Activated naive CD8-positive, alpha-beta T cell treated with anti-CD3 and anti-CD28 coated beads for 36 hours (primary cell): ENCODE results near the gene EDAR. TPM values are rescaled to one million over a fixed set of nuclear protein-coding genes. Genes with fewer than 3 reads are reported as not detected.
A peak's percentile ranks its signal among the peaks of the same experiment; 100 is the strongest.

ENCODE experiments used
- DNase-seq: peaks from one replicate; pipeline ENCODE4 v3.0.0; 2021
- H3K27ac Mint-ChIP-seq: one replicate; pipeline ENCODE4 v1.8.0; 2022; ENCODE audit warnings: mild to moderate bottlenecking, moderate library complexity, mixed read lengths
- H3K27me3 Mint-ChIP-seq: one replicate; pipeline ENCODE4 v1.8.0; 2022; ENCODE audit warnings: mild to moderate bottlenecking, mixed read lengths
- H3K36me3 Mint-ChIP-seq: one replicate; pipeline ENCODE4 v1.8.0; 2021; ENCODE audit warnings: mild to moderate bottlenecking, mixed read lengths
- H3K4me1 Mint-ChIP-seq: one replicate; pipeline ENCODE4 v1.8.0; 2021; ENCODE audit warnings: mixed read lengths
- H3K4me3 Mint-ChIP-seq: one replicate; pipeline ENCODE4 v1.8.0; 2022; ENCODE audit warnings: mild to moderate bottlenecking, moderate library complexity, mixed read lengths
- H3K9me3 Mint-ChIP-seq: one replicate; pipeline ENCODE4 v1.8.0; 2022; ENCODE audit warnings: mixed read lengths
- total RNA-seq, 2 experiments: library from RNA; stranded (reverse); gene quantifications; one replicate each; pipeline ENCODE4 v1.2.3, GENCODE V29; 2021

Gene EDAR
- total RNA-seq, 2 experiments from 2014 or later = 0.16 to 0.21 TPM

DNA sequence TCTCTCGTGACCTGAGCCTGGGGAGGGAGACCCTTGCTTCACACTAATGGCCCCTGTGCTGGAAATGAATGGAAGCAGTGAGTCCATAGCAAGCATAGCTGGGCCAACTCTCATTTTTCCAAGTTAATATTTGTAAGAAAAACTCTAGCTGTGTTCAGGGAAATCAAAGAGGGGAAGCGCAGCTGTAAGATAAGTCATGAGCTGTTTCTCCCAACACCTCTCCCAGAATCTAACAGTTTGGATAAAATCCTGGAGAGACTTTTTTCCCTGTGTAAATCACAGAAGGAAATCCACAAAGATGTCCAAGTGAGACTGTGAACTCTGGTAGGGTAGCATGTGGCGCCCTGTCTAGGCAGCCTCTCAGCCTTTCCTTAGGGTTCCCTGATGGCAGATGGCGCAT, 27.2 kb downstream of the EDAR start:
- no peak for DNase-seq
- H3K27me3 Mint-ChIP-seq = no peaks in the 10 kb centered on the region
- no peaks in the 10 kb centered on the region for H3K9me3 Mint-ChIP-seq
- peaks cover 2% of the 10 kb centered on the region for H3K36me3 Mint-ChIP-seq
- H3K4me1 Mint-ChIP-seq = peaks cover 80% of the 10 kb centered on the region
- no peak overlapping the region for H3K4me3 Mint-ChIP-seq
- H3K27ac Mint-ChIP-seq = no peak overlapping the region

GRCh38 chr2:108960006-108960405, 29.0 kb downstream of the EDAR start:
- no peak overlapping the region for H3K27ac Mint-ChIP-seq
- no peak for DNase-seq
- H3K4me1 Mint-ChIP-seq = peaks cover 68% of the 10 kb centered on the region
- no peaks in the 10 kb centered on the region for H3K9me3 Mint-ChIP-seq
- no peaks in the 10 kb centered on the region for H3K36me3 Mint-ChIP-seq
- no peaks in the 10 kb centered on the region for H3K27me3 Mint-ChIP-seq
- H3K4me3 Mint-ChIP-seq = no peak overlapping the region

DNA sequence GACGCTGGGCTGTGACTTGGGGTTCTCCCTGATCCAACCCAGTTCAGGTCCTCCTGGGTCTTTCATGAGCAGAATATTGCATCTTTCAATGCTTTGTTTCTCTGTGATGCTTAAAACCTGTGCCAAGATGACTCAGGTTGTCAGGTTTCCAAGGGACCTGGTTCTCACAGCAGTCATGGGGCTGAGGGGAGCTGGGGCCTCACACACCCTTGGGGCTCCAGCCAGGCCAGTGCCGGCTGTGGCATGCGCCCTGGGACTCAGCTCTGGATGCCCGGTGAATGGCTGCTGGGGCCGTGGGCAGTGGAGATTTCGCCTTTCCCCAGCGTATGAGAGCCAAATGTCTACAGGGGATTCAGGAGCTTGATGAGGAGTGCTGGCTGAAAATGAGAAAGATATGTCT, 29.6 kb downstream of the EDAR start:
- DNase-seq = no peak
- no peaks in the 10 kb centered on the region for H3K27me3 Mint-ChIP-seq
- H3K9me3 Mint-ChIP-seq = no peaks in the 10 kb centered on the region
- peaks cover 62% of the 10 kb centered on the region for H3K4me1 Mint-ChIP-seq
- H3K4me3 Mint-ChIP-seq = no peak overlapping the region
- no peak overlapping the region for H3K27ac Mint-ChIP-seq
- no peaks in the 10 kb centered on the region for H3K36me3 Mint-ChIP-seq

DNA sequence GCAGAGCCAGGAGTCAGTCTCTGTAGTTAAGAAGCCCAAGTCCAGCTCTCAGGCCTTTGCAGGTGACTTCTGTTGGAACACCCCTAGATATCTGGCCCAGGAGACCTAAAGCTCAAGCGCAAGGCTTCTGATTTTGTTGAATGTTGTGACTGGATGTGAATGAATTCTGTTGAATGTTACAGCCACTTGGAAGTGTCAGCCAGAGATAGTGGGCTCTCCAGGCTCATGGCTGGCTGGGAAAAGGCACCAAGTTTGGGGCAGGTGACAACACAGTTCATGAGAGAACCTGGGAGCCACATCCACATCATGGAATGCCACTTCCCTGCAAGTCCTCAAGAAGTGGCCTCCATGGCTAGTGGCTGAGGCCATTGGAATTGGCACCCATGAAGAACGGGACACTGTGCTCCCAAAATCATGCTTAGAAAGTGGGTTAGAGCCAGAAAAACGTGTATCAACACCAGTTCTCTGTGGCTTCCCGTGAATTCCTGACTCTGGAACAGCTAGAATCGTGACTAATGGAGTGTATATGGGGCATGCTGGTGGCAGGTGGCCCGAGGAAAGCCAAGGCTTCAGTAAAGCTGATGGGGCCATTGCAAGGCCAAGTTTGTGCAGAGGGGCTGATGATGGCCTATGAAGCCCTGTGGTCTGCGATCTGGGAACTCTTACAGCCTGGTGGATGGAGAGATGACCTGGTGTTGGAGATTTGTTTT, 30.2 kb downstream of the EDAR start:
- no peaks in the 10 kb centered on the region for H3K36me3 Mint-ChIP-seq
- DNase-seq = no peak
- H3K9me3 Mint-ChIP-seq = no peaks in the 10 kb centered on the region
- H3K4me1 Mint-ChIP-seq = peaks cover 57% of the 10 kb centered on the region
- peak overlapping the region; percentile 65 for H3K4me3 Mint-ChIP-seq
- H3K27ac Mint-ChIP-seq = no peak overlapping the region
- no peaks in the 10 kb centered on the region for H3K27me3 Mint-ChIP-seq

DNA sequence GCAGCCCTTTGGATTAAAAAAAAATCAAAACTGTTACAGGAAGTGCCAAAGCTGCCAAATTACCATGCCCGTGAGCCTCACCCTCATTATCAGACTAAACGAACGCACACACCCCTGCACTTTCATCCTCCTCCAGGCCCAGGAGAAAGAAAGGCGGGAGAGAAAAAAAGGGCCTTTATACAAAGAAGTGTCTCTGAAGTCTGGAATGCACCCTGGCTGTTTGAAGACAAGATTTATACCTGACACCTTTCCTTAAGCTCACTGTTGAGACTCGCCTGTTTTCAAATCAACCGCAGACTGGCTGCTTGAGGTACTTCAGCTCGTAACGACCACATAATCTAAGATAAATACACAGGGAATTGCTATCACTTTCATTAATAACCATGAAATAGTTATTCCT, 31.0 kb downstream of the EDAR start:
- H3K4me3 Mint-ChIP-seq = peak overlapping the region; percentile 65
- peaks cover 51% of the 10 kb centered on the region for H3K4me1 Mint-ChIP-seq
- no peaks in the 10 kb centered on the region for H3K27me3 Mint-ChIP-seq
- H3K9me3 Mint-ChIP-seq = peaks cover 2% of the 10 kb centered on the region
- peaks cover 6% of the 10 kb centered on the region for H3K36me3 Mint-ChIP-seq
- peak overlapping the region; percentile 63 for H3K27ac Mint-ChIP-seq
- no peak for DNase-seq

GRCh38 chr2:108956375-108956774, 32.6 kb downstream of the EDAR start:
- H3K4me1 Mint-ChIP-seq = peaks cover 42% of the 10 kb centered on the region
- no peaks in the 10 kb centered on the region for H3K27me3 Mint-ChIP-seq
- H3K36me3 Mint-ChIP-seq = peaks cover 16% of the 10 kb centered on the region
- no peak for DNase-seq
- peaks cover 13% of the 10 kb centered on the region for H3K9me3 Mint-ChIP-seq
- no peak overlapping the region for H3K27ac Mint-ChIP-seq
- H3K4me3 Mint-ChIP-seq = no peak overlapping the region

DNA sequence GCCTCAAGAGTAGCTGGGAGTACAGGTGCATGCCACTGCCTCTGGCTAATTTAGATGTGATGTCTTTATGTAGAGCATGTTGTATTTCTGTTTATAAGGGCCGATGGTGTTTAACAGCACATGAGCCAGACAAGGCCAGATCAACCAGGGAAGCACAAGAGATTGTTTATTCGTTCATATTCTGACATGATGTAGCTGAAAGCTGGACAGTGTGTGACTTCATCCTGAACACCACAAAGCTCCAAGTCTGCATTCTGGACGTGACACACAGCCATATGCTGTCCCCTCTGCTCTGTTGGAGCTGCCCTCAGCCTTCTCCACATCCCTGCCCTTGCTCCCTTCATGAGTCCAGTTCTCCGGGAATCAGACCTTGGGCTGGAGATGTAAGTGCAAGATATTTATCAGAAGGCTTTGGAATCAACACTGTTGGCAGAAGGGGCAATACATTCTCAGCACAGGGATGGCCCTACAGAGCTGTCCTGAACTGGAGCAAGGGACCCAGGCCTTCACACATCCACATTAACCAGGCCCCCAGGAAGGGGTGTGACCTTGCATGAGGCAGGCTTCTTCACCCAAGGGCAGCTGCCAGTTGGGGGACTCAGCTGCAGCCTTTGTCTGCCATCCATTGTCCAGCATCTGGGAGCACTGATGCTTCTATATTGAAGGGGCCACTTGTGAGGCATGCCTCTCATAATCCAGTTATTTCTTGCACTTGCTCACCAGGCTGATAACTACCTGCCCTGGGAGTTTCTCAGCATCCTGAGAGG, 38.5 kb downstream of the EDAR start:
- Mint-ChIP-seq H3K9me3 (peaks cover 29% of the 10 kb centered on the region), H3K36me3 (peaks cover 37% of the 10 kb centered on the region), H3K27ac (no peak overlapping the region), H3K4me1 (no peaks in the 10 kb centered on the region), H3K27me3 (no peaks in the 10 kb centered on the region), H3K4me3 (no peak overlapping the region)
- no peak for DNase-seq

- no peak for DNase-seq
- Mint-ChIP-seq H3K4me3 (no peak overlapping the region), H3K36me3 (peaks cover 37% of the 10 kb centered on the region), H3K27ac (no peak overlapping the region), H3K9me3 (peaks cover 29% of the 10 kb centered on the region), H3K4me1 (no peaks in the 10 kb centered on the region), H3K27me3 (no peaks in the 10 kb centered on the region)
These were observed 39.4 kb downstream of the EDAR start for GRCh38 chr2:108949316-108950239.

GRCh38 chr2:108947271-108947907, 41.6 kb downstream of the EDAR start:
- no peaks in the 10 kb centered on the region for H3K27me3 Mint-ChIP-seq
- DNase-seq = no peak
- peaks cover 23% of the 10 kb centered on the region for H3K9me3 Mint-ChIP-seq
- H3K4me3 Mint-ChIP-seq = no peak overlapping the region
- H3K4me1 Mint-ChIP-seq = no peaks in the 10 kb centered on the region
- H3K27ac Mint-ChIP-seq = no peak overlapping the region
- peaks cover 26% of the 10 kb centered on the region for H3K36me3 Mint-ChIP-seq

DNA sequence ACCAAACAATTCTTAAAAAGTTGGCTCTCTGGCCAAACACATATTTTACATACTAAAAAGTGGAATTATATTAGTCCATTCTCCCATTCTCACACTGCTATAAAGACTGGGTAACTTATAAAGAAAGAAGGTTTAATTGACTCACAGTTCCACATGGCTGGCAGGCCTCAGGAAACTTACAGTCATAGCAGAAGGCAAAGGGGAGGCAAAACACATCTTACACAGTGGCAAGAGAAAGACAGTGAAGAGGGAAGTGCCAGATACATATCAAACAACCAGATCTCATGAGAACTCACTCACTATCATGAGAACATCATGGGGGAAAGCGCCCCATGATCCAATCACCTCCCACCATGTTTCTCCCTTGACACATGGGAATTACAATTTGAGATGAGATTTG, 42.6 kb downstream of the EDAR start:
- Mint-ChIP-seq H3K27me3 (no peaks in the 10 kb centered on the region), H3K27ac (no peak overlapping the region), H3K4me1 (no peaks in the 10 kb centered on the region), H3K4me3 (no peak overlapping the region), H3K9me3 (peaks cover 16% of the 10 kb centered on the region), H3K36me3 (peaks cover 21% of the 10 kb centered on the region)
- DNase-seq = no peak

DNA sequence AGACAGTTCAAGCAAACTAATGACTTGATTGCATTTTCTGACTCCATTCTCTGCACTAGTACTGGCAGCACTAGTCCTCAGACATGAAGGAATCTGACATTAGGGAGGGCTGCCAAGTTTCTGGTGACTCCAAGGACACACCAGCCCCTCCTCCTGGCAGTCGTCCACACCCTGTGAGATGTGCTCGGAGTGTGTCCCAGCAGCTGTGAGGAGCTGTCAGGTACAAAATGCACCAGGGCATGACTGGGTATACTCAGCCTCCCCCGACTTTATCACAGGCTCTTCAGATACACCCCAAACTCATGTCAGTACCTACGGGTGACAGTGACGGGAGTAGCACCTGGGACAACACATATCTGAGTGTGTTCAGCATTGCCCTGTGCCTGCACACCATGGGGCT, 43.1 kb downstream of the EDAR start:
- Mint-ChIP-seq H3K4me3 (no peak overlapping the region), H3K36me3 (peaks cover 21% of the 10 kb centered on the region), H3K27me3 (no peaks in the 10 kb centered on the region), H3K27ac (no peak overlapping the region), H3K4me1 (no peaks in the 10 kb centered on the region), H3K9me3 (peaks cover 16% of the 10 kb centered on the region)
- no peak for DNase-seq

GRCh38 chr2:108944601-108945331, 44.3 kb downstream of the EDAR start:
- Mint-ChIP-seq H3K27ac (no peak overlapping the region), H3K4me3 (no peak overlapping the region), H3K4me1 (no peaks in the 10 kb centered on the region), H3K27me3 (no peaks in the 10 kb centered on the region), H3K9me3 (peaks cover 16% of the 10 kb centered on the region), H3K36me3 (peaks cover 21% of the 10 kb centered on the region)
- no peak for DNase-seq

- no peak overlapping the region for H3K27ac Mint-ChIP-seq
- H3K4me3 Mint-ChIP-seq = no peak overlapping the region
- peaks cover 21% of the 10 kb centered on the region for H3K36me3 Mint-ChIP-seq
- no peaks in the 10 kb centered on the region for H3K27me3 Mint-ChIP-seq
- no peaks in the 10 kb centered on the region for H3K4me1 Mint-ChIP-seq
- H3K9me3 Mint-ChIP-seq = peaks cover 16% of the 10 kb centered on the region
- DNase-seq = no peak
These were observed 45.3 kb downstream of the EDAR start for GRCh38 chr2:108943751-108944150.

DNA sequence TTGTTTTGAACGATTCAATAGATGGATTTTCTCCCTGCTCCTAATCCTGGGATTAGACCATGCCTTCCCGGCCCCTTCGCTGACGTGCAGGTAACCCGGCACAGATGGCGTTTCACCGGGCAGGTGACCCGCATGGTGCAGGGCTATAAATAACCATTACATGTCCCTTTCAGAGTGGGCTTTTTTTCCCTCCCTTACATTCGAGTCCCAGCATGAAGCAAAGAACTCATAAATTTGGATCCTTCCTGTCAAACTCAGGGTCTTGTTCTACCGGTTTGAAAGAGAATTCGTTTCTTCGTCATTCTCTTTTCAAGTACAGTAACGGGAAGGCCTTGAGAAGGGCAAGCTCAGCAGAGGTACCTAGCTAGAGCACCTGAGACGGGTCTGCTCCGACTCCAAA, 46.1 kb downstream of the EDAR start:
- Mint-ChIP-seq H3K27me3 (no peaks in the 10 kb centered on the region), H3K4me1 (peaks cover 6% of the 10 kb centered on the region), H3K36me3 (peaks cover 14% of the 10 kb centered on the region), H3K27ac (no peak overlapping the region), H3K4me3 (no peak overlapping the region), H3K9me3 (peaks cover 11% of the 10 kb centered on the region)
- DNase-seq = no peak
